IPS DF 4.7 (cell line): ENCODE data around the gene CCDC106.

Experiments
- DNase-seq: peaks from one replicate; pipeline ENCODE4 v3.0.0-alpha.2; 2013; ENCODE audit warnings: low spot score; ENCODE audit errors: extremely low read depth

CCDC106 gene

GRCh38 chr19:55681131-55682092 is 33.4 kb downstream of the CCDC106 start:
- DNase-seq: no peak

DNA sequence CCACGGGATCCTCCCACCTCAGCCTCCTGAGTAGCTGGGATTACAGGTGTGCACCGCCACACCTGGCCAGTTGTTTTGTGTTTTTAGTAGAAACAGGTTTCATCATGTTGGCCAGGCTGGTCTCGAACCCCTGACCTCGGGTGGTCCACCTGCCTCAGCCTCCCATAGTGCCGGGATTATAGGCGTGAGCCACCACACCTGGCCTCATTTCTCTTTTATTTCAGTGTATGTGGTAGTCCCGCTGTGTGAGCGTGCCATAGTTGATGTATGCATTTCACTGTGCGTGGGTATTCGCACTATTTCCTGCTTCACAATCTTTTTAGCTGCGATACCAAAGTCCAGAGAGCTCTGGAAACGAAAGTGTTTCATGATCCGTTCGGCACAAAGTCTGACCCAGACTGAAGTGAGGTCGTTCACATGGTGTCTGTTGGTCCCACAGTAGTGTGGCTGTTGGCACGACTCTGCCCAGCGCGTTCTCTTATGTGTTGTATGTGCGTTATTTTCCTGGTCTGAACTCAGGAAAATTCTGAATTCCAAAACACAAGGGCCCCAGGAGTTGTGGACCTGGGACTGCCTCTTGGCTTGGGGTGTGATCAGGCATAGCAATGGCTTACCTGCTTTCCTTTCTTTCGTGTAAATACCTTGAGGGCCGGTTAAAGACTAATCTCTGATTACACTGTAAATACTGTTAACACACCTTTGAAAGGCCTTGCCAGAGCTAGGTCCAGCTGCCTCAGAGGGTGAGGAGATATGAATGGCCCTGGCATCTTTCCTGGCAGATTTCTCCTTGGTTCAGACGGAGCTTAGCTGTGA is 35.6 kb downstream of the CCDC106 start:
- DNase-seq: no peak

GRCh38 chr19:55684946-55685681 is 37.1 kb downstream of the CCDC106 start:
- no peak for DNase-seq

DNA sequence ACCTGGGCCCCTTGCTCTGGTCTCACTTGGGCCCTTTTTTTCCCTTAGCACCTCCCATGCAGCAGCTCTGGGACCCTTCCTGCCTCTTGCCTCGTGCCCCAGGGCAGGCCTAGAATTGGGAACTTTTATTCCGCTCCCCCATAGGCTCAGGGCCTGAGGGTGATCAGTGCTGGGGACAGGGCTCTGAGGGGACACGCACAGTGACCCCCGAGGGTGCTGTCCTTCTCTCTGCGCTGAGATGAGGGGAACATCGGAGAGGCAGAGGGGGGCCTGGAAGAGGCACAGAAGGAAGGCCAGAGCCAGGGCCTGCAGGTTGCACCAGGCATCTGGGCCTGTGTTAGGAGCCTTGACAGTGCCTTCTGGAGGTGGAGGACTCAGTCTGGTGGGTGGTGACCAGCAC is 37.8 kb downstream of the CCDC106 start:
- DNase-seq: no peak

- DNase-seq: no peak
Observed at GRCh38 chr19:55686311-55687050, 38.5 kb downstream of the CCDC106 start.

DNA sequence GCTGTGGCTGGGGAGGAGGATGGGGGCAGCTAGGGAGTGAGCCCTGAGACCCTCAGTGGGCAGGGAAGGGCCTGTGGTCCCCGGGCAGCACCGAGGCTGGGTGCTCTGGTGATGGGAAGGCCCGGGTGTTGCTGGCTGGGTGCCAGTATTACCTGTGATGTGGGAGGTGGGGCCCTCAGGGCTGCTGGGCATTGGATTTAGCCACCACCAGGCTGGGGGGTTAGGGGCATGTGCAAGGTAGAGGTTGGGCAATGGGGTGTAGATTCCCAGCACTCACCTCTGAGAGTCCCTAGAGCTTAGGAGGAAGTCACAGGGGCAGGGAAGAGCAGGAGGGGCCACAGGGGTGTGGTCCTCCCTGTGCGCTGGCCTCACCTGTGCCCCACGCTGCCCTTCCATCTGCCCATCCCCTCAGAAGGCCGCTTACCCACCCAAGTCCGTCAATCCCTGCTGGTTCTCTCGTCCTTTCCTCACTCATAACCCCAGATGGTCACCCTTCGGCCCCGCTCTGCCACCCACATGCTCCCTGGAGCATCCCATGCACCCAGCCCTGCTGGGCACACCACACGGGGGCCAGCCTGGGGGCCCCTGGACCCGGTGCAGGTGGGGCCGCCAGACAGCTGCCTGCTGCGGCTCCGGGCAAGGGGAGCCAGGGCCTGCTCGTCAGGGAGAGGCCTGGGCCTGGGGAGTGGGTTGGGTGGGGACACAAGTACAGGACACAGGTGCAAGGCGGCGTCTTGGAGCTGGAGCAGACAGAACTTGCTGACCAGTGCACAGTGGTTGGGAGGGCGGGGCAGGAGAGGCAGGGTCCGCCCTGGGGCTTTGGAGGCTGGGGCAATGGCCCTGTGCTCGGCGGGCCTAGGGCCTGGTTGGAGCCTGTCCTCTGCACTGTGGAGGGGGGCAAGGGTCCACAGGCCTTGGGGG is 39.5 kb downstream of the CCDC106 start:
- DNase-seq: no peak

DNA sequence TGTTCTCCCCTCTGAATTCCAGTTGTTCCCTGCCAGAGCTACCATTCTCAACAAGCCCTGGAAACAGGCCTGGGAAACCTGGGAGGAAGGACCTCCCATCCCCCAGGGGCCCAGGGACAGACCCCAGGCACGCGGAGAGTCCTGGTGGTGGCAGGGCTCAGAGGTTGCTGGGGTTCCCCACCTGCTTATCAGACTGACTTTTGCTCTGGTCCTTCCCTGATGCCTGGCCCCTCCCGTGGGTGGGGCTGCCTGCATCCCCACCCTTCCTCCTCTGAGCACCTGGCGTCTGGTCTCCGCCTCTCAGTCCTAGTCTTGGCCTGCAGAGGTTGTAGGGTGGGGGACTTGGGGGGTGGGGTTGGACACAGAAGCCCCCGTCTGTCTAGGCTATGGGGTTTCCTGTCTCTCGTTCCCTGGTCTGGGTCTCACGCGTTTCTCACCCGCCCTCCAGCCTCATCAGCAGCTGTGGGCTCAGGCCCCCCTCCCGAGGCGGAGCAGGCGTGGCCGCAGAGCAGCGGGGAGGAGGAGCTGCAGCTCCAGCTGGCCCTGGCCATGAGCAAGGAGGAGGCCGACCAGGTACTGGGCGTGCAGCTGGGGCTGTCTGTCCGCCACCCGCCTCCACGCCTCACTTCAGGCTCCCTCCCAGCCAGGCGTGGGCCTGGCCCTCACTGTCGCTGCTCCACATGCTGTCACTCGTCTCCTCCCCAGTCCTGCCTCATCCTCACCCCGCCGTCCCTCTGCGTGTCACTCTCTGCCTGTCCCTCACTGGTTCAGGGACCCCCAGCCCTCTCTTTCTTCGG is 40.6 kb downstream of the CCDC106 start:
- no peak for DNase-seq

DNA sequence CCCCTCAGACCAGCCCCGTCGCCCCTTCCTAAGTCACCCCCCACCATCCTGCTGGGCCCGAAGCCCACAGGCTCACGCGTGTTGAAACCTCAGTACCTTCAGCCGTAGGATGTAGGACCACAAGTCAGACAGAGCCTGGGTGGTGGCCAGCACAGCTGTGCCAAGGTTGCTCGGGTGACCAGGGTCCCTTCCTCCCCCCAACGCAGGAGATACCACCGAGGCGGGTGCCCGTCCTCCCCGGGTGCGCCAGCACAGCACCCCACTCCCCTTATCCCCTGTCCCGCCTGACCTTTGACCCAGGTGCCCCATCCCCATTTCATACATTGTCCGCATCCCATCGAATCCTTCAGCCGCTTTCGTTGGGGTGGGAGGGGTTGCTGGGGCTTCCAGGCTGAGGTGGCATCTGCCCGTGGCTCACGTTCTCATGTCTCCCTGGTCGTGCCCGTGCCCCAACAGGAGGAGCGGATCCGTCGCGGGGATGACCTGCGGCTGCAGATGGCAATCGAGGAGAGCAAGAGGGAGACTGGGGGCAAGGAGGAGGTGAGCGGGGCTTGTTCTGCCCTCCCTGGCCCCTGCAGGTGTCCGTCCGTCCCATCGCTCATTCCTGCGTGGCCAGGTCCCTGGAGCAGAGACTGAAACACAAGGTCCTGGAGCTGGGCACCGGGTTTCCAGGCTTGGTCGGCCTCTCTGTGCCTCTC is 41.5 kb downstream of the CCDC106 start:
- DNase-seq: no peak

DNA sequence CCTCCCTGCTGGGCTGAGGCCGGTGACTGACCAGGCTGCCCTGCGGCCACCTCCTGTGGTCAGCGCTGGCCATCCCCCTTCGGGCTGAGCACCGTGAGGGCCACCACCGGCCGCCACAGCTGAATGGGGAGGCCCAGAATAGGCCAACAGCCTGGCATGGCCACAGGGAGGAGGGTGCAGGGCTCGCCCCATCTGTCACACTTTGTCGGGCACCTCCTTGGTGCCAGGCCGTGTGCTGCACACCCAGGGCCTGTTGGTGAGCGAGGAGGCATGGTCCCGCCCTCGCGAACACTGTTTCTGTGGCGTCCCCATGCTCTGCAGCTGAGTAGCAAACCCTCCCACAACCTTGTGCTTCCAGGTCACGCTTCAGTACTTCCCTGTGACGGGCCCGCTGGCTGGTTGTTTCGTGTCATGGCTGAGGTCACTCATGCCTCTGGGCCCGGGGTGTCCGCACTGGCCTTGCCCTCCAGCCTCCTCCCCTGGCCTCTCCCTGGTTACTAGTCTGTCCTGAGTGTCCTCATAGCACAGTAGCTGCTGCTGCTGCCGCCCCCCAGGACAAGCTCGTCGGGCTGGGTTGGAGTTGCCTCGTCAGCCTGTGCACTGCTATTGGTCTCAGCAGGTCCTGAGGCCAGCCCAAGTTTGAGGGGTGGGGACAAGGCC is 42.2 kb downstream of the CCDC106 start:
- no peak for DNase-seq

DNA sequence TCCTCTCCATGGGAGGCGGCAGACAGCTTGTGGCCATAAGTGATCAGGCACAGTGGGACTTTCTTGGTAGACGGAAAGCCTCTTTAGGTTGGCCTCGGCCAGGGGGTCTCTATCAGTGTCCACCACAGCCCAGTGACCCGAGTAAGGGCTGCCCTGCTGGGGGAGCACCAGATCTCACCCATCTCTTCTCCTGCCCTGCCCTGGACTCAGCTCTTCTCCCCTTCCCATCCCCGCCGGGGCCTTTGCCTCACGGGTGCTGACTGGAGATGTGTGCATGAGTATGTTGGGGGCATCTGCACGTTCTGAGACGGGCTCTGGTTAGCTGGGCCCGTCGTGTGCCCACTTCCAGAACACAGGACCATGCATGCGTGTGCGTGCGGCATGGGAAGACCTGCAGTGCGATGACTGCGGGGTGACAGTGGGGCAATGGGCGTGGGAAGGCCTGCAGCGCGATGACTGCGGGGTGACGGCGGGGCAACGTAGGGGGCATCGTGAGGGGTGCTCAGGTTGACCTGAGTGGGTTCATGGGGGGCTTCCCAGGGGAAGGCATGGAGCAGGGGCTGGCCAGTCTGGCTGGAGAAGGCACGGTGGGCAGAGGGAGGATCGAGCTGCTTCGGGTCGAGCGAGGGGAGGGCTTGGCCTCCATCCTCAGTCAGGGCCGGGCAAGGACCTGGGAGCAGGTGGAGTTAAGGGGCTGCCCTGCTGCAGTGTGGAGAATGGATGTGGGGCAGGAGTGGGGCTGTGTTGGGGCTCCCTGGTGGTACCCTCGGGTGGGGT is 42.9 kb downstream of the CCDC106 start:
- no peak for DNase-seq

GRCh38 chr19:55691561-55692481 is 43.8 kb downstream of the CCDC106 start:
- DNase-seq: no peak

DNA sequence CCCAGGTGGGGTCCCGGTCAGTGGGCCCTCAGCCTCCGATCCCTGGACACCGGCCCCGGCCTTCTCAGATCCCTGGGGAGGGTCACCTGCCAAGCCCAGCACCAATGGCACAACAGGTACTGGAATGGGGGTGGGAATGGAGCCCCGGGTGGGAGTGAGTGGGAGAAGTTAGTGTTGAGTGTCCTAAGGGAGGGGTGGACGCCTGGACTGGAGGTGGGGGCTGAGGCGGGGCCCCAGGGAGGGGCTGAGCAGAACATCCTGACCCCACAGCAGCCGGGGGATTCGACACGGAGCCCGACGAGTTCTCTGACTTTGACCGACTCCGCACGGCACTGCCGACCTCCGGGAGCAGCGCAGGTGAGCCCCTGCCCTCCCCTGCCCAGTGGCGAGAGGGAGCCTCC is 44.7 kb downstream of the CCDC106 start:
- no peak for DNase-seq

DNA sequence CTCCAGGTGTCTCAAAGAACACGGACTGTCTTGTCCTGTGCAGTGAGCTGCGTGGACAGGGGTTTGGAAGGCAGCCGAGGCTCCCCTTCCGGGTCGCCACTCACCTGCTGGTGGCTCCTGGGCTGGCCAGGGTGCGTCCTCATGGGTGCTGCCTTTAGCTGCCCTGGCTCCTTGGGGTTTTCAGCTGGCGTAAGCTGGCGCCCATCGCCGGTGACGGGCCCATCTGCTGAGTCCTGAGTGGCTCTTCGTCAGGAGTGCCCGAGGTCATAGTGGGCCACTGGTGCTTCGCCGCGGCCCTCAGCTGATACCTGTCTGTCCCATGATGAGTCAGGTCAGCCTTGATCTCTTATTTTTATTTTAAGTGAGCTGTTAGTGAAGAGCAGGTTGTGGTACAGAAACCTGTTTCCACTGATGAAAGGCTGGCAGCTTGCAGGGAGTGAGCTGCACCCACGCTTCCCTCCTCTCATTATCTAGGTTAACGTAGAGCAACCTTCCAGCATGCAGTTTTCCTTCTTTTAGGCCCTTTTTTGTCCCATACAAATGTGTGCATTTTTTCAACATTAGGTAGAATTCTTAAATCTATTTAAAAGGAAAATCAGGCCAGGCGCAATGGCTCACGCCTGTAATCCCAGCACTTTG is 45.4 kb downstream of the CCDC106 start:
- DNase-seq: no peak

- DNase-seq: no peak
Observed at GRCh38 chr19:55694241-55694655, 46.2 kb downstream of the CCDC106 start.

GRCh38 chr19:55694656-55695491 is 46.9 kb downstream of the CCDC106 start:
- no peak for DNase-seq
